ENCODE results near the gene PACRG.

- no peak for TF ChIP-seq CTCF (IDR thresholded peaks at IDR 0.05)
- no peak for TF ChIP-seq POLR2AphosphoS5 (IDR thresholded peaks at IDR 0.05)
These were observed 627.7 kb downstream of the PACRG start for GRCh38 chr6:163355426-163355991.

Data from prostate gland (tissue), 2 donors.